Upper lobe of left lung (tissue), 4 donors: Measurements from ENCODE around the gene CAPN9.

ENCODE experiments used
- CTCF ChIP-seq, 6 experiments: fragments of 450-650 bp in 4 of 6; fragments of 200-600 bp in 2 of 6; sonication (generic) in 2 of 6; IDR thresholded peaks; one replicate each; pipeline ENCODE4 v1.5.1; 2016 to 2019; ENCODE audit warnings: antibody characterized with exemption in 6 of 6
- POLR2A ChIP-seq, 4 donors: fragments of 450-650 bp; IDR thresholded peaks; one replicate each; pipeline ENCODE4 v1.5.1; 2016 to 2017; ENCODE audit warnings: antibody characterized with exemption in 4 of 4, mild to moderate bottlenecking in 2 of 4
- POLR2AphosphoS5 ChIP-seq, 2 donors: sonication (generic); formaldehyde crosslinking; IDR thresholded peaks; one replicate each; pipeline ENCODE4 v1.5.1; 2017; ENCODE audit warnings: antibody characterized with exemption in 2 of 2

DNA sequence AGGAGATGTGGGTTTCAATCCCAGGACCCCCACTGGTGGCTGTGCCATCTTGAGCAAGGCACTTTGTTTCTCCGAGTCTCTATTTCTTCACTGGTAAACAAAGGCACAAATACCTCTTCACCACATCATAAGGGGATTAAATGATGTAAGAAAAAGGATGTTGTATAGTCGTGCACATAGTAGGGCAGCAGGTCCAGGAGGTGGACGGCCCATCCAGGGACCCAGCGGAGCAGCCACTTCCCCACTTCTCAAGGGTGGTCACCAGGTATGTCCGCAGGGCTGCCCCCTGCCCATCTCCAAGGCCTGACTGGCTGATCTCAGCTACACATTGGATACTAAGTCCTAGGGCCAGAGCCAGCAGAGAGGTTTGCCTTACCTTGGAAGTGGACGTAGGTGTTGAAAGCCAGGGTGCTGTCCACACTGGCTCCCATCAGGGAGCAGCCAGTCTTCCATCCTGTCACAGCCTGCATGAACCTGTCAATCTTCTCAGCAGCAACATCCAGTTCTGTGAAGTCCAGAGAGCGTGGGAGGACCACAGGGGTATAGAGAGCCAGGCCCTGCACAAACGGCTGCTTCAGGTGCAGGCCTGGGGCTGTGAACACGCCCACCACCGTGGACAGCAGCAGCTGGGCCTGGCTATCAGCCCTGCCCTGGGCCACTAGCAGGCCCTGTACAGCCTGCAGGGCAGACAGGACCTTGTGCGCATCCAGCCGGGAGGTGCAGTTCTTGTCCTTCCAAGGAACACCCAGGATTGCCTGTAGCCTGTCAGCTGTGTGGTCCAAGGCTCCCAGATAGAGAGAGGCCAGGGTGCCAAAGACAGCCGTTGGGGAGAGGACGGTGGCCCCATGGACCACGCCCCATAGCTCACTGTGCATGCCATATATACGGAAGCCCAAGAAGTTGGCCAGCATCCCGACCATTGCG is 37.3 kb upstream of the CAPN9 start:
- TF ChIP-seq CTCF (IDR thresholded peaks at IDR 0.05), result no peak
- TF ChIP-seq POLR2A (IDR thresholded peaks at IDR 0.05), result no peak
- no peak for TF ChIP-seq POLR2AphosphoS5 (IDR thresholded peaks at IDR 0.05)
